ENCODE data around the gene FAH.
"Not testable (repeated sequence)": the region's sequence is repeated elsewhere in the genome, so short reads cannot be mapped to it uniquely, and the experiment has no call there.

FAH gene

GRCh38 chr15:80152896-80153876 is at the start of gene FAH:
Gene FAH (plus strand): TSS chr15:80152999. CDS start chr15:80153055, 56 bp downstream.
- DNase-seq (ENCODE audit: low spot score): peak; percentile 58

DNA sequence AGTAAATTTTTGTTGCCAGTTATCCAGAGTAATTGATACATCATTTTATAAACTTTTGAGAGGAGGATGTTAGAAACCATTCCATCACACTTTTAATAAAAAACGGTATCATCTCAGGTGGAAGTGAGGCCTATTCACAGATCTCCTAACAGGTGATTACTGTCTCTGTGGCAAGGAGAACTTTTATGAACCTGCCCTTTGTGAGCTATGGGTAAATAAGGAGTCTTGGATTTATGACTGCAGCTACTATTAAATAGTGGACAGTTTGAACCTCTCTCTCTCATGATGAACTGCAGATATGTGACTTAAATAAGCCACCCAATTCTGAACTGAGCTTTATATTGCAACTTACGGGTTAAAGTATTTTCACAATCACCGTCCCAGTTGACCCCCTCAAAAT is 47.6 kb upstream of the FAH start:
- no peak for DNase-seq (ENCODE audit: low spot score)

DNA sequence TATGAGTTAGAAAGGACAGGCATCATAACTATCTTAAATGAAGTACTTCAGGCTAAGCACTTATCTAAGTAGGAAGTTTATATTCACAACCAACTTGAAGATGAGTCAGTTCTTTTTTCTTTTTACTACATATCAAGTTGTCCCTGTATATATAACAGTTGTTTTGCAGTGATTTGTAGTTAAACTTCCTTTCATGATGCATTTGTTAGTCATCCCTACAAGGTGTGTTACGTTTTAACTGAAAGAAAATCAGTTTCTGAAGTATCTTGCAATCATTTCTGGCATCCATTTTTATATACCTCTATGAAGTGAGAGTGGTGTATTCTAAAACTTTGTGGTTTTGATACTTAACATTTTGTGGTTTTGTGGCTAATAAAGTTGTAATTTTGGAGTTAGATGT is 47.2 kb upstream of the FAH start:
- no peak for DNase-seq (ENCODE audit: low spot score)

GRCh38 chr15:80106051-80106450 is 46.7 kb upstream of the FAH start:
- DNase-seq (ENCODE audit: low spot score): no peak

DNA sequence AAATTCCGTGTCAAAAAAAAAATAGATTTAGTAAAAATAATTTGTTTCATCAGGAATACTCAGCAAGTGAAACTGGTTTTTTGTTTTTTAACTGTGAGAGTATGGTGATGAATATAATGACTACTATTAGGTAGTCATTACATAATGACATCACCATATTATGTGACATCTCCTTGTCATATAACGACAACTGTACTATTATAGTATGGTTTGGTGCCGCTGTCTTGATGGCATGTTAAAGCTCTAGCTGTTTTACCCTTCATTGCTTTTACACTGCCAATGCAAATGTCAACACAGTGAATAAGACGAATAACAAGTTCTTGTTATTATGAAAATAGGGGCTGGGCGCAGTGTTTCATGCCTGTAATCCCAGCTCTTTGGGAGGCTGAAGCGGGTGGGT is 45.6 kb upstream of the FAH start:
- DNase-seq (ENCODE audit: low spot score): no peak

GRCh38 chr15:80107774-80108173 is 45.0 kb upstream of the FAH start:
- no peak for DNase-seq (ENCODE audit: low spot score)

GRCh38 chr15:80109388-80109787 is 43.4 kb upstream of the FAH start:
- DNase-seq (ENCODE audit: low spot score): no peak

GRCh38 chr15:80110920-80111319 is 41.9 kb upstream of the FAH start:
- no peak for DNase-seq (ENCODE audit: low spot score)

GRCh38 chr15:80114114-80114513 is 38.7 kb upstream of the FAH start:
- DNase-seq (ENCODE audit: low spot score): no peak

DNA sequence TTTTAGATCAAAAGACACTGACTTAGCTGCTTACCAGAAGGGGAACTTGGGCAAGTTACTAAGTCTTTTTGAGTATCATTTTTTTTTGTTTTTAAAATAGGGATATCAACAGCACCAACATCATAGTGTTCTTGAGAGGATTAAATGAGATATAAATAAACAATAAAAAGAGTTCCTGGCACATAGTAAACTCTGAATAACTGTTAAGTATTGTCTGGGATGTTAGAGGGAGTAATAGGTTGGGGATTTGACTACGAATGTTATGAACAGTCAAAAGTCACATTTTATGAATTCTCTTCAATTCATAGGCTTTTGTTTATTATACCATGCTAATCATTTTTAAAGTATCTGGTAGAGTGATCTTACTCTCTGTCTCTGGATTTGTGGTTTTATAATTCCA is 37.8 kb upstream of the FAH start:
- no peak for DNase-seq (ENCODE audit: low spot score)

DNA sequence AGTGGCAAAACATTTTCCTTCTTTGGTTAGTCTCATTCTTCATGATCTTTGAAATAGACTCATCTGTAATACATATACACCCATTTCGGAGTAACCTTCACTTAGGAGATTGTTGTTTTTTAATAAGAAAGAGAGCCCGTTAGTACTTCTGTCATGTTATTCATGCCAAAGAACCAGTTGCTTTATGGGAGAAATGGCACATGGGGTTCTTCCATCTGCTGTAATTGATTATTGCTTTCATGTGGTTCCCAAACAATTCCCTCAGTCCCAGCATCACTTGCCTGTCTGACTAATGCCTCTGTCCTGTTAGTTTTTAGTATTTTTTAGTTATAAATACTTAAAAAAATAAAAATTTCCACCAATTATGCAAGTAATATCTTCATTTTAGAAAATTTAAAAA is 33.8 kb upstream of the FAH start:
- no peak for DNase-seq (ENCODE audit: low spot score)

GRCh38 chr15:80120636-80121035 is 32.2 kb upstream of the FAH start:
- DNase-seq (ENCODE audit: low spot score): no peak

- DNase-seq (ENCODE audit: low spot score): no peak
These were observed 31.3 kb upstream of the FAH start for GRCh38 chr15:80121546-80121945.

- no peak for DNase-seq (ENCODE audit: low spot score)
These were observed 29.8 kb upstream of the FAH start for GRCh38 chr15:80123034-80123433.

DNA sequence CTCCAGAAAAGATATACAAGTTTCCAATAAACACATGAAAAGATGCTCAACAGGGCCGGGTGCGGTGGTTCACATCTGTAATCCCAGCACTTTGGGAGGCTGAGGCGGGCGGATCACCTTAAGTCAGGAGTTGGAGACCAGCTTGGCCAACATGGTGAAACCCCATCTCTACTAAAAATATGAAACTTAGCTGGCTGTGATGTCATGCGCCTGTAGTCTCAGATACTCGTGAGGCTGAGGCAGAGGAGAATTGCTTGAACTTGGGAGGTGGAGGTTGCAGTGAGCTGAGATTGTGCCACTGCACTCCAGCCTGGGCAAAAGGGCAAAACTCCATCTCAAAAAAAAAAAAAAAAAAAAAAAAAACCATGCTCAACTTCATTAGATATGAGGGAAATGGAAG is 25.5 kb upstream of the FAH start:
- not testable (repeated sequence) for DNase-seq (ENCODE audit: low spot score)

- no peak for DNase-seq (ENCODE audit: low spot score)
These were observed 24.9 kb upstream of the FAH start for GRCh38 chr15:80127911-80128310.

DNA sequence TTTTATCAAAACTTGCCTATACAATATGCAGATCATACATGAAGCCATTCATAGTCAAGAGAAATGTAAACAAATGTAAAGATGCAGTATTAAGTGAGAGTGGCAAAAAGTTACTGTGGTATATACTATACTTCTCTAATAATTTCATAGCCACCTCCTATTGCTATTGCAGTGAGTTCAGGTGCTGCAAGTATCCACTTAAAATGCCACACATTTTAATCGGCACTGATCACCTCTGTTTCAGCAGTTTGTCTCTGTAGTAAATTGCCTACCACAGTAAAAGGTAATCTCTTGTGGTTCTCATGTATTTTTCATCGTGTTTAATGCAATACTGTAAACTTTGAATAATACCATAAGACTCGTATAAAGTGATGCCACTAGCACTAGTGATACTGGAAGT is 20.4 kb upstream of the FAH start:
- no peak for DNase-seq (ENCODE audit: low spot score)

DNA sequence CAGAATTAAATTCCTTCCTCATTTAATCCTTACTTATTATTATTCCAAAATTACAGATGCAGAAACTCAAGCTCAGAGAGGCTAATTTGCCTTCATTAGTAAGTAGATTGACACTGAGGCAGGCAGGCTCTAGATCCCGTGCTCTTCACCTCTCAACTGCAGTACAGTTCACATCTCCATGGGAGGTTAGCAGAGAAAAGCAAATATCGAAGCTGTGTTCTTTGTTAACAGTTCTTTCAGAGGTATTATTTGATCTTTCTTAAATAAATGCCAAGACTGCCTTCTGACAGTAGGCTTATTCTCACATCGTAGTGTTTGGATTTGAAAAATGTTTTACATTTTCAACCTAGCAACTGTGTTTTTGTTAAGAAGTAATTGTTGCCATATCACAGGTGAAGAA is 15.9 kb upstream of the FAH start:
- no peak for DNase-seq (ENCODE audit: low spot score)

DNA sequence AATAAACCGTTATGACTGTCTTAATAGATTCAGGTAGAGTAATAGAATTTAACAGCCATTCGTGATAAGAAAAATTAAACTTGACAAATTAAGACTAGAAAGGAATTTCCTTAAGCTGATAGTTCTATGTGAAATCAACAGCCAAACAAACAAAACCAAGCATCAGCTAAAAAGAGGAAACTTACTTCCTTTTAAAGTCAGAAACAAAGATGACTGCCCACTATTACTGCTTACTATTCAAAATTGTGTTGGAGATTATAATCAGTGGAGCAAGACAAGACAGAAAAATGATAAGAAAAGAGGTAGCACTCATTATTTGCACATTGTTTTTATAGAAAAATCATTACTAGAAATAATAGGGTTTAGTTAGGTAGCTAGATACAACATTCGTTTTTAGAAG is 13.8 kb upstream of the FAH start:
- DNase-seq (ENCODE audit: low spot score): no peak

GRCh38 chr15:80140909-80141308 is 11.9 kb upstream of the FAH start:
- no peak for DNase-seq (ENCODE audit: low spot score)

DNA sequence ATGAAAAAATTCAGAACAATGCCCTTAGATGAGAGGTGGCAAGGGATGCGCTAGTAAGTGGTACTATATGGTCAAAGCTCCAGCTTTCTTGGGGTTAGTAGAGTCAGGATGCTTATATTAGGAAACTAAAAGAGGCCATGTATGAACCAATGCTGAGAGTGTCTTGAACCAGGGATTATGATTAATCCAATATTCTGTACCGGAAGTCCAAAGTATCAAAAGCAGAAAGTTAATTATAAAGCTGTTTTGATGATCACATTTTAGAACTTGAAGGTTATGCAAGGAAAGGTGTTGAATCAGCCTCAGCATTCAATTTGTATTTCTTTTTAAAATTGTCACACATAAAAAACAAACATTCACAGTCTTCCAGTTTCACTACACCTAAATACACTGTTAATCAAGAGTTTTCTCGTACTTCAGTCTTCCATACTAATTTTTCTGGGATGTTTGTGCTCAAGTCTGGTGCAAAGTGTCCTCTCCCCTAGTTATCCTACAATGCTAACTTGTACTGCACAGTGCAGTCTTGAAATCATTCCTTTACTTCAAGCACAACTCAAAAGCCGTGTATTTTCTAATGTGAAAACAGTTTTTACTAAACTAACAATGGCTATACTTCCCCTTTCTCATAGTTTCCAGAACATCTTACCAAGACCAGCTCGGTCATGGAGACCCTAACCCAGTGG is 10.7 kb upstream of the FAH start:
- DNase-seq (ENCODE audit: low spot score): no peak

GRCh38 chr15:80142646-80143045 is 10.2 kb upstream of the FAH start:
- no peak for DNase-seq (ENCODE audit: low spot score)

DNA sequence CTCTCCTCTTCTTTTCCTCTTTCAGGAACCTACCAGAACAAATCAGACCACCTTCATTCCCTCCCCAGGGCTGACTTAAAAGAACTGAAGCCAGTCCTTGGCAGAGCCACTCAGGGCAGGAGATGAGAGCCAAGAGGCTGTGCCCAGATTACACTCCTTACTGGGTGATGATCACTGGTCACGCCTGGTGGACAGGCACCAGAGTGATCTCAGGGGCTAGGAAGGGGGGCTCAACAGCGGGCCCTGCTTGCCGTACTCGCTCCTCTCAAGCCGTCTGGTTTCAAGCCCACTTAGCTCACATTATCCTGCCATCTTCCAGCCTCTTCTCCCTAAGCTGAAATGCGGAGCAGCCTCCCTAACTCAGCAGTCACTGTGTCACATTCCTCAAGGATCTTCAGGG is 1.7 kb upstream of the FAH start:
- DNase-seq (ENCODE audit: low spot score): no peak

Data from ecto neural progenitor cell (in vitro differentiated cells).